ENCODE measurements around the gene DPYD.

Gene DPYD

DNA sequence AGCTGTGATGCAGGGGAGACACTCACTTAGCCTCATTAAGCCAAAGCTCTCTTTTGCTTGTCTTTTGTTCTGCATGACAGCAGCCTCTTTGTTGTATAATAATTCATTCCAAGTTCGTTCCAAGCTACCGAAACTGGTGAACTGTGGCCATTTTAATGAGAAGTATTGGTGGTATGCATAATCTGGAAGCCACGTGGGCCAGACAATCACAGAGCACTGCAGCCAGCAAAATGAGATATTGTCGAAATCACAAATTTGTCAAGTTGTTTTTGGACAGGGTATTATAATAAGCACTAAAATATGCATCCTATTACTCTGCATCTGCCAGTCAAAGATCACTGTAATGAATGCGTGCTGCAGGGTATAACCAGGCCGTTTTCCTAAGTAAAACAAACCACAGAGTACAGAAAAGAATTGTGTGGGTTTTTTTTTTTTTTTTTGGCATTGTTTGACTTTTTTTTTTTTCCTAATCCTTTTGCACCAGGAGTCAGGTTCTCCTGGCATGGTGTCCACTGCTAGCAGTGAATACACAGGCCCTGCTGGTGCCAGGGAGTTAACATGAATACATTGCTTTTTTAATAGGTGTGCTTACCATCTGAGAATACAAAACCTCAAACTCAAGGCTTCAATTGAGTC is 775.4 kb downstream of the DPYD start:
- peak; percentile 89 for DNase-seq (ENCODE audit: low read depth, low spot score)

DNA sequence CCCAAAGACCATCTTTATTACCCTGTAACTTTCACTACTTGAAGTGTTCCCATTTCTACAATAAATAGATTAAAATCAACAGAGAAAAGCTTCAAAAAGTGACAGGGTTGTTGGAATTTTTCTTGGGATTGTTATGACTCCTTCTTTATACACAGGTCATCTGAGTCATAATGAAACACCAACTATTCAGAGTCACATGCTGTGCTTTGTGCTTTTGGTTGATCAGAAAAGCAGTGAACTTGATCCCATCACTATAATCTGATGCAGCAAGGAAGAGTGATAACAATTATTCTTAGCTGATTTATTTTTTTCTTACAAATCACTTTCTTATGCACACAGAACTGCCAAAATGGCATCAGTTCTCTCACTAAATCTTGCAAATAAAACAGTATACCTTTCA is 776.3 kb downstream of the DPYD start:
- H3K4me3 ChIP-seq (ENCODE audit: low read depth, low read length), result no peak overlapping the region
- TF ChIP-seq, protein P1, sequence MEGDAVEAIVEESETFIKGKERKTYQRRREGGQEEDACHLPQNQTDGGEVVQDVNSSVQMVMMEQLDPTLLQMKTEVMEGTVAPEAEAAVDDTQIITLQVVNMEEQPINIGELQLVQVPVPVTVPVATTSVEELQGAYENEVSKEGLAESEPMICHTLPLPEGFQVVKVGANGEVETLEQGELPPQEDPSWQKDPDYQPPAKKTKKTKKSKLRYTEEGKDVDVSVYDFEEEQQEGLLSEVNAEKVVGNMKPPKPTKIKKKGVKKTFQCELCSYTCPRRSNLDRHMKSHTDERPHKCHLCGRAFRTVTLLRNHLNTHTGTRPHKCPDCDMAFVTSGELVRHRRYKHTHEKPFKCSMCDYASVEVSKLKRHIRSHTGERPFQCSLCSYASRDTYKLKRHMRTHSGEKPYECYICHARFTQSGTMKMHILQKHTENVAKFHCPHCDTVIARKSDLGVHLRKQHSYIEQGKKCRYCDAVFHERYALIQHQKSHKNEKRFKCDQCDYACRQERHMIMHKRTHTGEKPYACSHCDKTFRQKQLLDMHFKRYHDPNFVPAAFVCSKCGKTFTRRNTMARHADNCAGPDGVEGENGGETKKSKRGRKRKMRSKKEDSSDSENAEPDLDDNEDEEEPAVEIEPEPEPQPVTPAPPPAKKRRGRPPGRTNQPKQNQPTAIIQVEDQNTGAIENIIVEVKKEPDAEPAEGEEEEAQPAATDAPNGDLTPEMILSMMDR (IDR thresholded peaks at IDR 0.05; ENCODE audit: low read depth, low read length), result no peak
- in situ Hi-C loops (cut with HindIII; ENCODE audit: low sequenced_read_pairs), result no loop called here
- DNase-seq (ENCODE audit: low read depth, low spot score), result peak; percentile 74

More for the DNA sequence above, 775.4 kb downstream of the DPYD start:
- in situ Hi-C loops (cut with HindIII; ENCODE audit: low sequenced_read_pairs), result no loop called here
- H3K4me3 ChIP-seq (ENCODE audit: low read depth, low read length), result no peak overlapping the region
- TF ChIP-seq, protein P1 (IDR thresholded peaks at IDR 0.05; ENCODE audit: low read depth, low read length), result no peak

DNA sequence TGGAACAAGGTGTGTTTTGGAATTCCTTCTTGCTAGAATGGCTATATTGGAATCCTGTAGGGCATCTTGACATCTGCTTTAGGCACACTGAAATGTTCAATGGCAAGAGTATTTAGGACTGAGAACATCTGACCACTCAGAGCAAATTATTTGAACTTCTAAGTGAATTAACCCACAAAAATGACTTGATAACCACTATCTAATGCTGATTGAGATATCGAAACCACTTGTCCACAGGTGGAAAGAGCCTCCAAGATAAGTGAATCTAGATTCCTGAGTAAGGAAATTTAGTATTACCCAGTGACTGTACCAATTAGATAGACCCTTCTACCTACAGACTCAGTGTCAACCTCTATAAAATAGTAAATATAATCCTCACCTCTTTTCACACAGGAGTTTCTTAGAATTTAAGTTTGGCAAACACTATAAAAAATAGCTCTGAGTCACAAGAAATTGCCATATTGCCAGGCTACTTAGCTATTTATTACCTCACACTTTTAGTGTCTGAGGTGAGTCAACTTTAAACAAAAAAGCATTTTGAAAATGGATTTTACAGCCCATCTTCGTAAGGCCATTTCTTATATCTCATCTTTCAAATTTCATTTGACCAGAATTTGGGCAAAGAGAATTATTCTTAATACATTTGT is 777.5 kb downstream of the DPYD start:
- peak; percentile 56 for DNase-seq (ENCODE audit: low read depth, low spot score)
- H3K4me3 ChIP-seq (ENCODE audit: low read depth, low read length), result no peak overlapping the region
- in situ Hi-C loops (cut with HindIII; ENCODE audit: low sequenced_read_pairs), result no loop called here
- TF ChIP-seq, protein P1 (IDR thresholded peaks at IDR 0.05; ENCODE audit: low read depth, low read length), result no peak

DNA sequence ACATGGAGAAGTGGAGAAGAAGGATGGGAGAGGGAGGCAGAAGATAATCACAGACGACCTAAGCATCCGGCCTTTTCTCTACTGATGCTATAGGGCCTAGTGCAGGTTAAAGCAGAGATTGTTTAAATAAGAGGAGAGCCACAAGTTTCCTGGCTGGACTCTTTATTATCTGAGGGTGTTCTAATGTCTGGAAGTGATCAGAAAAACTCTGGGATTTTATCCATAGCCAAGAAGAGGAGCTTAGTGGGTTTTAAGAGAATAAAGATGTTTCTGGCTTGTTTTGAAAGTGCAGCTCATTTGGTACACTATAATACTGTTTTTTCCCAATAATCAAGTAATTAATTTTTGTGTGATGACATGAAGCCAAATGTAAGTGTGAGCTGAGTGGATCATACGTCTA is 780.2 kb downstream of the DPYD start:
- in situ Hi-C loops (cut with HindIII; ENCODE audit: low sequenced_read_pairs), result no loop called here
- no peak overlapping the region for H3K4me3 ChIP-seq (ENCODE audit: low read depth, low read length)
- TF ChIP-seq, protein P1 (IDR thresholded peaks at IDR 0.05; ENCODE audit: low read depth, low read length), result no peak
- no peak for DNase-seq (ENCODE audit: low read depth, low spot score)

DNA sequence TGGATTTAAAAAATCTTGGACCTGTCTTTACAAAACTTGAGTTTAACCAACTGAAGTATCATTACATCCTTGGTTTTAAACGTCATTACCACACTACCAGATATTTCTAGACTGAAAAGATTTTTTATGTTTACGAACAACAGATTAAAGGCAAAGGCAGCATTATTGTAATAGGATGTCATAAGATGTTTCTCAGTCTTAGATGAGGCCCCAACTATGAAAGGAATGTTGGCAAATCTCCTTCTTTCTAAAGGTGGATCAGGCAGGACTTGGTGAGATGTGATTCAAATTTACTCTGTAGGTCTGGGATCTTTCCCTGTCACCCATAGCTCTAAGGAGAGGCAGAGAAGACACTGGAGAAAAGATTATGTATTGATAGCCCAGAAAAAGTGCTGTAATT is 781.3 kb downstream of the DPYD start:
- DNase-seq (ENCODE audit: low read depth, low spot score), result peak; percentile 35
- TF ChIP-seq, protein P1 (IDR thresholded peaks at IDR 0.05; ENCODE audit: low read depth, low read length), result no peak
- in situ Hi-C loops (cut with HindIII; ENCODE audit: low sequenced_read_pairs), result no loop called here
- no peak overlapping the region for H3K4me3 ChIP-seq (ENCODE audit: low read depth, low read length)

DNA sequence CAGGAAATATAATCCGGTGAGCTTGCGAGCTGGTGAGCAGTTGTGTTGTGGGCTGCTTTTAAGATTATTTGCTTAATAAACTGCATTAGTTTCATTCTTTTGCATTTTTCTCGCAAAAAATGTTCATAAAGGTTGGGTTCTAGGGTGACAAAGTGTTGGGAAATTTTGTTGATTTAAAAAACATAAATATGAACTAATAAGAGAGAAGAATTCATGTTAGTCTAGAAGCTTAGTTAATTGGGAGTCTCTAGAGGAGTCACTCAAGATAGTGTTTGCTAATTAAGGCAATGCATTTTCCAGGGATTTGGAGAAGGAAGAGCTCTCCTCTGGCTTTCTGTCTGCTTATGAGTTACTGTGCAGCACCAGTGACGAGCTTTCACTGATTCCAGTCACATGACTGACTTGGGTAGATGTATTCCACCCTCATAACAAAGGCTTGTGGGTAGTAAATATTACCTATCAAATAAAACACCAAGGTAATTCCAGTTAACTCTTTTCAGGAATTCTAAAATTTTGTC is 782.3 kb downstream of the DPYD start:
- H3K4me3 ChIP-seq (ENCODE audit: low read depth, low read length), result no peak overlapping the region
- TF ChIP-seq, protein P1 (IDR thresholded peaks at IDR 0.05; ENCODE audit: low read depth, low read length), result no peak
- in situ Hi-C loops (cut with HindIII; ENCODE audit: low sequenced_read_pairs), result no loop called here
- DNase-seq (ENCODE audit: low read depth, low spot score), result no peak
